K562 (cell line): ENCODE data around the gene NEMP1. TPM values are rescaled to one million over a fixed set of nuclear protein-coding genes. Genes with fewer than 3 reads are reported as not detected.
A peak's percentile ranks its signal among the peaks of the same experiment; 100 is the strongest.

Source experiments
- CCAR2 ChIP-seq: fragments of 200-400 bp; formaldehyde crosslinking; IDR thresholded peaks from 2 replicates; pipeline ENCODE4 v1.6.1; 2017; ENCODE audit warnings: mild to moderate bottlenecking, low read depth, low read length
- DIDO1 ChIP-seq: fragments of 450-650 bp; IDR thresholded peaks from 2 replicates; pipeline ENCODE4 v1.6.1; 2016; ENCODE audit warnings: low read depth, missing biosample characterization, missing genetic modification characterization
- ELF4 ChIP-seq: fragments of 450-650 bp; formaldehyde crosslinking; IDR thresholded peaks from 2 replicates; pipeline ENCODE4 v1.4.0; 2022; ENCODE audit warnings: missing genetic modification characterization
- FUS ChIP-seq: fragments of 200-400 bp; formaldehyde crosslinking; optimal IDR thresholded peaks from 2 replicates; pipeline ENCODE3; 2017; ENCODE audit warnings: low read depth, low read length
- GTF2A2 ChIP-seq: IDR thresholded peaks from 2 replicates; pipeline ENCODE4 v1.6.1; 2016; ENCODE audit warnings: mild to moderate bottlenecking, missing genetic modification characterization, missing compliant biosample characterization
- MCM5 ChIP-seq: fragments of 450-650 bp; IDR thresholded peaks from 2 replicates; pipeline ENCODE4 v1.6.1; 2016; ENCODE audit warnings: low read depth
- NFIC ChIP-seq: fragments of 450-650 bp; IDR thresholded peaks from 2 replicates; pipeline ENCODE4 v1.6.1; 2017; ENCODE audit warnings: mild to moderate bottlenecking, inconsistent platforms
- NONO ChIP-seq, 2 experiments: fragments of 200-400 bp in 1 of 2; fragments of 450-650 bp in 1 of 2; formaldehyde crosslinking in 1 of 2; IDR thresholded peaks; 2 replicates each; pipeline ENCODE4 v1.6.1; 2017; ENCODE audit warnings: low read depth in 2 of 2, mild to moderate bottlenecking in 2 of 2, moderate library complexity in 2 of 2, low read length in 1 of 2
- NRF1 ChIP-seq, 2 experiments: fragments of 450-650 bp; IDR thresholded peaks in 1 of 2; conservative IDR thresholded peaks in 1 of 2; 2 replicates each; pipeline ENCODE4 v1.6.1; 2014; ENCODE audit warnings: mild to moderate bottlenecking in 2 of 2
- PML ChIP-seq: IDR thresholded peaks from 2 replicates; pipeline ENCODE4 v1.6.1; 2012; ENCODE audit warnings: low read length, inconsistent platforms
- RBM25 ChIP-seq: fragments of 200-400 bp; formaldehyde crosslinking; IDR thresholded peaks from 2 replicates; pipeline ENCODE4 v1.6.1; 2018; ENCODE audit warnings: low read length, low read depth, moderate library complexity; ENCODE audit not compliant: severe bottlenecking
- RUNX1 ChIP-seq: sonication (generic); IDR thresholded peaks from 2 replicates; pipeline ENCODE4 v1.6.1; 2016; ENCODE audit warnings: antibody characterized with exemption, low read depth
- SUPT5H ChIP-seq: fragments of 450-650 bp; IDR thresholded peaks from 2 replicates; pipeline ENCODE4 v1.6.1; 2016
- TAF1 ChIP-seq: IDR thresholded peaks from 2 replicates; pipeline ENCODE4 v1.6.1; 2011; ENCODE audit warnings: mild to moderate bottlenecking, low read length, moderate library complexity; ENCODE audit not compliant: insufficient read depth, control insufficient read depth, severe bottlenecking; ENCODE audit errors: extremely low read depth
- U2AF1 ChIP-seq: fragments of 200-400 bp; formaldehyde crosslinking; optimal IDR thresholded peaks from 2 replicates; pipeline ENCODE3; 2017; ENCODE audit warnings: mild to moderate bottlenecking, low read depth, low read length, moderate library complexity
- ZNF197 ChIP-seq: fragments of 200-800 bp; sonication (Bioruptor generic); IDR thresholded peaks from 2 replicates; pipeline ENCODE4 v1.6.1; 2016; ENCODE audit warnings: low read depth, missing genetic modification characterization, missing compliant biosample characterization
- ZNF23 ChIP-seq: fragments of 250-450 bp; sonication (Bioruptor Pico); IDR thresholded peaks from 2 replicates; pipeline ENCODE4 v1.4.0; 2020; ENCODE audit warnings: mild to moderate bottlenecking
- ZNF324 ChIP-seq: fragments of 250-450 bp; sonication (Bioruptor Pico); IDR thresholded peaks from 2 replicates; pipeline ENCODE4 v1.4.0; 2020; ENCODE audit warnings: mild to moderate bottlenecking
- ZNF717 ChIP-seq: fragments of 250-450 bp; sonication (Bioruptor Pico); IDR thresholded peaks from 2 replicates; pipeline ENCODE4 v1.5.0; 2021
- ZNF780A ChIP-seq: fragments of 250-450 bp; sonication (Bioruptor Pico); IDR thresholded peaks from 2 replicates; pipeline ENCODE4 v1.5.0; 2021; ENCODE audit warnings: mild to moderate bottlenecking
- ZSCAN32 ChIP-seq: fragments of 450-650 bp; formaldehyde crosslinking; IDR thresholded peaks from 2 replicates; pipeline ENCODE4 v1.4.0; 2020; ENCODE audit warnings: mild to moderate bottlenecking, moderate library complexity
- polyA plus RNA-seq, 8 experiments: library from polyadenylated mRNA; depleted of rRNA in 4 of 8; stranded (reverse) in 5 of 8; unstranded in 3 of 8; fragments of >200 nt; fragmentation: Nextera tagmentation in 2 of 8; fragmentation: Illumina TruSeq in 1 of 8; extraction: Ambion mirVana in 2 of 8; extraction: Trizol in 1 of 8; gene quantifications; 2 replicates each; pipeline versions ENCODE4 v1.2.1 to v1.2.3, GENCODE V29; 2011 to 2014; ENCODE audit warnings: inconsistent platforms in 1 of 8, missing spikeins in 1 of 8
- total RNA-seq, 7 experiments: library from RNA; depleted of rRNA in 6 of 7; stranded (reverse); fragments of >200 nt in 6 of 7; fragmentation: Illumina TruSeq in 2 of 7; extraction: Trizol in 2 of 7; gene quantifications; 2 replicates each; pipeline versions ENCODE4 v1.2.1 to v1.2.3, GENCODE V29; 2011 to 2021; ENCODE audit warnings: low replicate concordance in 1 of 7
- TF ChIP-seq, protein P1 (sequence below): sonication (generic); IDR thresholded peaks from 2 replicates; pipeline ENCODE4 v1.6.1; 2016
- TF ChIP-seq, protein P2 (sequence below): fragments of 250-450 bp; sonication (Bioruptor Pico); IDR thresholded peaks from 2 replicates; pipeline ENCODE4 v1.4.0; 2020

NEMP1 gene
- total and polyA plus RNA-seq, 9 of the 15 experiments (the other 6 are each of a cell fraction or from before 2014, with no cell fraction given): 9.5 to 82.2 (median 41.2) TPM

DNA sequence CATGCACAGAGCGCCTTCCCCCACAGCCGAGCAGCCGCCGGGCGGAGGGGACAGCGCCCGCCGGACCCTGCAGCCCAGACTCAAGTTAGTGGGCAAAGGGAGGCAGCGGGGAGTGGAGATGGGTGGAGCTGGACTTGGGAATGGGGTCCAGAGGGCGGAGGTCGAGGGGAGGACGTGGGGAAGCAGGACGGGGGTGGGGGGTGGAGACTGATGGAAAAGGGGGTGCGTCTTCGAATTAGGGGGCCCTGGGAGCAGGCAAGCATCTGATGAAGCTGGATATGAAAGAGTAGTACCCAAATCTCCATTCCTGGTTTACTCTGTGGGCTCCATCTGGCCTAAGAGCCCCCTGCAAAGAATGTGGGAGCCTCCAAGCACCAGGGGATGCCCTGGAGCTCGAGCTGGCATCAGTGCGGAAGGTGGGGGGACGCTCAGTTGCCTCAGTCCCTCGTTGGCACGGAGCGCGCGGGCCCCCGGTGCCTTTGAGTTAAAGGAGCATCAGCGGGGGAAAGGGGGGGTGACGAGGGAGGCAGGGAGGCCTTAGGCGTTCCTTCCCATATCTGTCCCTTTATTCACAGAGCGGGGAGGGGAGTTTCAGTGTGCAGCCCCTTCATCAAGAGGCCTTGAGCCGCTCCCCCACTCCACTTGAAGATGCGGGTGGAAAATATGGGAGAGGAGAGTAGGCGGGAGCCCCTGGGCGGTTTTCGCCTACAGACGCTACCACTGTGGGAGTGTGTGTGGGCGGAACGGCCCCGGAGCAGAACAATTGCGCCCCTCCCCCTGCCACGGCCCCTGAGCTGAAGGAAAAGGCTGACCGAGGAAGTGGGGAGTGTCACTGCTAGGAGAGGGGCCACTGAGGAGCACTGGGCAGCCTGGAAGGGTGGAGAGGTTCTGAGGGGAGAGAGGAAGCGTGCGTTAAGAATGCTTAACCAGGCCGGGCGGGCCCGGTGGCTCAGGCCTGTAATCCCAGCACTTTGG, 11.0 kb upstream of the NEMP1 start (continued):
- TF ChIP-seq, protein P1, sequence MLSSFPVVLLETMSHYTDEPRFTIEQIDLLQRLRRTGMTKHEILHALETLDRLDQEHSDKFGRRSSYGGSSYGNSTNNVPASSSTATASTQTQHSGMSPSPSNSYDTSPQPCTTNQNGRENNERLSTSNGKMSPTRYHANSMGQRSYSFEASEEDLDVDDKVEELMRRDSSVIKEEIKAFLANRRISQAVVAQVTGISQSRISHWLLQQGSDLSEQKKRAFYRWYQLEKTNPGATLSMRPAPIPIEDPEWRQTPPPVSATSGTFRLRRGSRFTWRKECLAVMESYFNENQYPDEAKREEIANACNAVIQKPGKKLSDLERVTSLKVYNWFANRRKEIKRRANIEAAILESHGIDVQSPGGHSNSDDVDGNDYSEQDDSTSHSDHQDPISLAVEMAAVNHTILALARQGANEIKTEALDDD: no peak
- TF ChIP-seq GTF2A2 (tag): no peak
- TF ChIP-seq ZNF23 (CRISPR knock-in tag): no peak
- TF ChIP-seq RBM25: no peak
- TF ChIP-seq NONO (IDR thresholded peaks at IDR 0.05; ENCODE audit: low read depth in 2 of 2, low read length in 1 of 2): no peak
- no peak for TF ChIP-seq ZNF197 (CRISPR knock-in tag)
- TF ChIP-seq MCM5: no peak
- TF ChIP-seq NFIC: no peak
- peak; percentile 22; the same call in 1 of the 2 replicates for TF ChIP-seq SUPT5H
- no peak for TF ChIP-seq ZNF324 (CRISPR knock-in tag)
- TF ChIP-seq U2AF1: no peak
- TF ChIP-seq RUNX1: no peak; the same call in 1 of the 2 replicates
- TF ChIP-seq ELF4 (CRISPR knock-in tag): no peak
- no peak for TF ChIP-seq ZNF717 (CRISPR knock-in tag)
- TF ChIP-seq PML: 0 out of 2 replicates have a peak, but pooled peaks have one; percentile 19
- TF ChIP-seq FUS: no peak
- TF ChIP-seq ZSCAN32: no peak
- TF ChIP-seq DIDO1 (tag): no peak
- TF ChIP-seq, protein P2, sequence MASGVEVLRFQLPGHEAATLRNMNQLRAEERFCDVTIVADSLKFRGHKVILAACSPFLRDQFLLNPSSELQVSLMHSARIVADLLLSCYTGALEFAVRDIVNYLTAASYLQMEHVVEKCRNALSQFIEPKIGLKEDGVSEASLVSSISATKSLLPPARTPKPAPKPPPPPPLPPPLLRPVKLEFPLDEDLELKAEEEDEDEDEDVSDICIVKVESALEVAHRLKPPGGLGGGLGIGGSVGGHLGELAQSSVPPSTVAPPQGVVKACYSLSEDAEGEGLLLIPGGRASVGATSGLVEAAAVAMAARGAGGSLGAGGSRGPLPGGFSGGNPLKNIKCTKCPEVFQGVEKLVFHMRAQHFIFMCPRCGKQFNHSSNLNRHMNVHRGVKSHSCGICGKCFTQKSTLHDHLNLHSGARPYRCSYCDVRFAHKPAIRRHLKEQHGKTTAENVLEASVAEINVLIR: no peak
- TF ChIP-seq NRF1 (conservative IDR thresholded peaks at IDR 0.05 in 1 of 2, IDR thresholded peaks at IDR 0.05 in 1 of 2): peak; percentile 38 to 50; a peak in 3 of 4 replicates
- no peak for TF ChIP-seq CCAR2
- TF ChIP-seq TAF1: peak; percentile 26
- no peak for TF ChIP-seq ZNF780A (CRISPR knock-in tag)
